Mammary epithelial cell (primary cell): ENCODE data around the gene SLC44A1.

Source experiments
- EZH2 ChIP-seq: IDR thresholded peaks from 2 replicates; pipeline ENCODE4 v1.6.1; 2012; ENCODE audit warnings: low read length, inconsistent platforms, borderline replicate concordance
- TF ChIP-seq, protein P1 (sequence below), 2 donors: IDR thresholded peaks in 1 of 2; conservative IDR thresholded peaks in 1 of 2; 2 replicates each; pipeline ENCODE4 v1.5.1; 2011 to 2012; ENCODE audit warnings: inconsistent platforms in 2 of 2, low read length in 2 of 2, mild to moderate bottlenecking in 2 of 2, control low read depth in 1 of 2, low read depth in 1 of 2; ENCODE audit not compliant: insufficient read depth in 1 of 2; ENCODE audit errors: extremely low read depth in 1 of 2

DNA sequence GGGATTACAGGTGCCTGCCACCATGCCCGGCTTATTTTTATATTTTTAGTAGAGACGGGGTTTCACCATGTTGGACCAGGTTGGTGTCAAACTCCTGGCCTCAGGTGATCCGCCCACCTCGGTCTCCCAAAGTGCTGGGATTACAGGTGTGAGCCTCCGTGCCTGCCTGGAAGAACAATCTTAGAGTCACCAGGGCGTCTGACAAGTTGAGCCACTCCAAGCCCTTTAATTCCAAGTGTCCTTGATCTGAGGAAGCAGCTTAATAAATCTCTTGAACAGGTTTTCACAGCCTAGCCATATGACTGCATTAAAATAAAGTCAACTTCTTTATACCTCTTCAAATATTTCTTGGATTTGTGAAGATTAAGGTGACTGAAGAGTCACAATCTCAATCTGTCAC lies 31.5 kb downstream of the SLC44A1 start:
- TF ChIP-seq, protein P1, sequence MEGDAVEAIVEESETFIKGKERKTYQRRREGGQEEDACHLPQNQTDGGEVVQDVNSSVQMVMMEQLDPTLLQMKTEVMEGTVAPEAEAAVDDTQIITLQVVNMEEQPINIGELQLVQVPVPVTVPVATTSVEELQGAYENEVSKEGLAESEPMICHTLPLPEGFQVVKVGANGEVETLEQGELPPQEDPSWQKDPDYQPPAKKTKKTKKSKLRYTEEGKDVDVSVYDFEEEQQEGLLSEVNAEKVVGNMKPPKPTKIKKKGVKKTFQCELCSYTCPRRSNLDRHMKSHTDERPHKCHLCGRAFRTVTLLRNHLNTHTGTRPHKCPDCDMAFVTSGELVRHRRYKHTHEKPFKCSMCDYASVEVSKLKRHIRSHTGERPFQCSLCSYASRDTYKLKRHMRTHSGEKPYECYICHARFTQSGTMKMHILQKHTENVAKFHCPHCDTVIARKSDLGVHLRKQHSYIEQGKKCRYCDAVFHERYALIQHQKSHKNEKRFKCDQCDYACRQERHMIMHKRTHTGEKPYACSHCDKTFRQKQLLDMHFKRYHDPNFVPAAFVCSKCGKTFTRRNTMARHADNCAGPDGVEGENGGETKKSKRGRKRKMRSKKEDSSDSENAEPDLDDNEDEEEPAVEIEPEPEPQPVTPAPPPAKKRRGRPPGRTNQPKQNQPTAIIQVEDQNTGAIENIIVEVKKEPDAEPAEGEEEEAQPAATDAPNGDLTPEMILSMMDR (conservative IDR thresholded peaks at IDR 0.05 in 1 of 2, IDR thresholded peaks at IDR 0.05 in 1 of 2; ENCODE audit: extremely low read depth in 1 of 2, insufficient read depth in 1 of 2, low read depth in 1 of 2, low read length in 2 of 2), result no peak
- TF ChIP-seq EZH2, result no peak
